GM19397 (cell line): ENCODE data around the gene CHGA.

Experiments used
- ATAC-seq: cut with Tn5 transposase; IDR thresholded peaks from one replicate; pipeline ENCODE4 v1.9.1; 2021; ENCODE audit warnings: mild to moderate bottlenecking, moderate library complexity; ENCODE audit not compliant: unreplicated experiment

Gene CHGA

GRCh38 chr14:92922883-92923743 is at the start of gene CHGA:
Gene CHGA, plus strand, starts transcription at chr14:92923150. Its CDS starts 210 bp downstream, at chr14:92923360.
- ATAC-seq: no peak

GRCh38 chr14:92874962-92875661 is 47.8 kb upstream of the CHGA start:
- ATAC-seq: no peak

GRCh38 chr14:92877757-92878431 is 45.1 kb upstream of the CHGA start:
- no peak for ATAC-seq

GRCh38 chr14:92880351-92880750 is 42.6 kb upstream of the CHGA start:
- ATAC-seq: no peak

GRCh38 chr14:92880851-92881250 is 42.1 kb upstream of the CHGA start:
- ATAC-seq: no peak

- ATAC-seq: no peak
These were observed 39.9 kb upstream of the CHGA start for GRCh38 chr14:92883066-92883465.

GRCh38 chr14:92884410-92884809 is 38.5 kb upstream of the CHGA start:
- no peak for ATAC-seq

GRCh38 chr14:92885279-92886061 is 37.5 kb upstream of the CHGA start:
- no peak for ATAC-seq

GRCh38 chr14:92886337-92886736 is 36.6 kb upstream of the CHGA start:
- ATAC-seq: no peak

- ATAC-seq: no peak
These were observed 35.8 kb upstream of the CHGA start for GRCh38 chr14:92887157-92887556.

GRCh38 chr14:92888896-92889295 is 34.1 kb upstream of the CHGA start:
- no peak for ATAC-seq

GRCh38 chr14:92890830-92891588 is 31.9 kb upstream of the CHGA start:
- no peak for ATAC-seq

- ATAC-seq: no peak
These were observed 30.4 kb upstream of the CHGA start for GRCh38 chr14:92892589-92892988.

GRCh38 chr14:92895352-92895878 is 27.5 kb upstream of the CHGA start:
- no peak for ATAC-seq

GRCh38 chr14:92897922-92898565 is 24.9 kb upstream of the CHGA start:
- ATAC-seq: no peak

GRCh38 chr14:92898566-92899131 is 24.3 kb upstream of the CHGA start:
- ATAC-seq: no peak

GRCh38 chr14:92900660-92901059 is 22.3 kb upstream of the CHGA start:
- no peak for ATAC-seq

- ATAC-seq: no peak
These were observed 20.8 kb upstream of the CHGA start for GRCh38 chr14:92902191-92902590.

- ATAC-seq: no peak
These were observed 20.2 kb upstream of the CHGA start for GRCh38 chr14:92902726-92903125.
